Esophagus muscularis mucosa (tissue), 3 donors: ENCODE data around the gene AJAP1.

Source experiments
- CTCF ChIP-seq, 3 experiments: fragments of 200-600 bp in 2 of 3; fragments of 450-650 bp in 1 of 3; sonication (generic) in 2 of 3; IDR thresholded peaks; one replicate each; pipeline ENCODE4 v1.5.1; 2017 to 2019; ENCODE audit warnings: antibody characterized with exemption in 3 of 3, mild to moderate bottlenecking in 2 of 3, moderate library complexity in 1 of 3
- POLR2A ChIP-seq: fragments of 450-650 bp; IDR thresholded peaks from one replicate; pipeline ENCODE4 v1.6.1; 2017; ENCODE audit warnings: antibody characterized with exemption, moderate library complexity, mild to moderate bottlenecking, low read depth
- POLR2AphosphoS5 ChIP-seq, 2 donors: sonication (generic); formaldehyde crosslinking; IDR thresholded peaks; one replicate each; pipeline ENCODE4 v1.6.1; 2017; ENCODE audit warnings: antibody characterized with exemption in 2 of 2

GRCh38 chr1:4657244-4657789, 2.9 kb downstream of the AJAP1 start:
- TF ChIP-seq CTCF (IDR thresholded peaks at IDR 0.05) (no peak), POLR2AphosphoS5 (IDR thresholded peaks at IDR 0.05) (no peak), POLR2A (no peak)
